LNCAP (cell line): ENCODE results near the gene CTH.
A peak's percentile ranks its signal among the peaks of the same experiment; 100 is the strongest.

Experiments
- CTCF ChIP-seq: fragments of 450-650 bp; IDR thresholded peaks from 2 replicates; pipeline ENCODE4 v1.5.1; 2017; ENCODE audit warnings: mild to moderate bottlenecking

Gene CTH

GRCh38 chr1:70436622-70437251 is 25.7 kb downstream of the CTH start:
- peak; percentile 27; the same call in 1 of the 2 replicates for TF ChIP-seq CTCF

GRCh38 chr1:70438529-70438928 is 27.5 kb downstream of the CTH start:
- TF ChIP-seq CTCF = no peak

GRCh38 chr1:70440642-70441391 is 29.7 kb downstream of the CTH start:
- no peak for TF ChIP-seq CTCF

GRCh38 chr1:70441392-70442035 is 30.4 kb downstream of the CTH start:
- no peak for TF ChIP-seq CTCF

GRCh38 chr1:70442490-70442889 is 31.4 kb downstream of the CTH start:
- TF ChIP-seq CTCF = no peak

GRCh38 chr1:70443739-70444138 is 32.7 kb downstream of the CTH start:
- TF ChIP-seq CTCF = no peak

GRCh38 chr1:70449049-70449448 is 38.0 kb downstream of the CTH start:
- no peak for TF ChIP-seq CTCF
